Measurements from ENCODE around the gene LOXL4.

The LOXL4 gene

DNA sequence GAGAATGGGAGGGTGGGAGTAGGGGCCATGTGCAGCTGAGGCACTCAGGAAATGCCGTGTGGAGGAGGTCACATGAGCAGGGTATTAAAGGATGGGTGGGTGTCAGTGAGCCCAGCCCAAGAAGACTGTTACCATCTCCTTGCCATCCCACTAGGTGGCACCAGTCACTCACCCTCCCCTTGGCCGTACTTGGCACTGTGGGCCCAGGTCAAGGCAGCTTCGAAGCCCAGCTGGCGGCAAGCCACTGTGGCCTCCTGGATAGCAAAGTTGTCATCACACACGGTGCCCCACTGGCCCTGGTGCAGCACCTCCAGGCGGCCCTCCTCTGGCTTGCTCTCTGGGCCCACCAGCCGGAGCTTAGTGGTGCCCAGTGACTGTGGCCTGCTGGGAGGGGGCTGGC lies 5.4 kb downstream of the LOXL4 start:
- H3K27me3 Mint-ChIP-seq = no peaks in the 10 kb centered on the region
- no peaks in the 10 kb centered on the region for H3K9me3 Mint-ChIP-seq (ENCODE audit: low read depth)
- no peak overlapping the region for H3K27ac Mint-ChIP-seq
- H3K4me1 Mint-ChIP-seq (ENCODE audit: low read depth) = no peaks in the 10 kb centered on the region
- no peak overlapping the region for H3K4me3 Mint-ChIP-seq
- no peaks in the 10 kb centered on the region for H3K36me3 Mint-ChIP-seq

GRCh38 chr10:98261436-98262277 lies 6.3 kb downstream of the LOXL4 start:
- no peak overlapping the region for H3K27ac Mint-ChIP-seq

GRCh38 chr10:98260752-98261151 lies 7.2 kb downstream of the LOXL4 start:
- no peak overlapping the region for H3K27ac Mint-ChIP-seq
- no peaks in the 10 kb centered on the region for H3K4me1 Mint-ChIP-seq (ENCODE audit: low read depth)
- no peaks in the 10 kb centered on the region for H3K9me3 Mint-ChIP-seq (ENCODE audit: low read depth)

More at GRCh38 chr10:98261436-98262277, 6.3 kb downstream of the LOXL4 start:
- no peaks in the 10 kb centered on the region for H3K4me1 Mint-ChIP-seq (ENCODE audit: low read depth)
- H3K27me3 Mint-ChIP-seq = no peaks in the 10 kb centered on the region
- no peaks in the 10 kb centered on the region for H3K9me3 Mint-ChIP-seq (ENCODE audit: low read depth)
- H3K36me3 Mint-ChIP-seq = no peaks in the 10 kb centered on the region
- no peak overlapping the region for H3K4me3 Mint-ChIP-seq

DNA sequence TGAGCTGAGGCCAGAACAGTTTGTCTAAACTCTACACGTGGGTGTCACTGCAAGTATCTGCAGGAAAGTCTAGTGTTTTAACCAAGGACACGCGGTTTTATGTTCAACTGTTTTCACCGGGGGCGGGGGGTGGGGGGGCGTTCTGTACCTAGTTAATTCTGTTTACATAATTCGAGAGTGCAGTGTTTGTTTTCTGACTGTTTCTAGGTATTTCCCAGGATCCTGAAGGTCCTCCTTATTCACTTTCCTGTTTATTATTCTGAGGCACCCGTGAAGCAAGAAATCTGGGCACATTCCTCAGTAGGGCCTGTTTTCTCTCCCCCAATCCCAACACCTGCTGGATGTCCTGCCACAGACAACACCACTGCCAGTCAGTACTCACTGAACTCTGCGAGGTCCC lies 7.6 kb downstream of the LOXL4 start:
- Mint-ChIP-seq H3K4me3 (no peak overlapping the region), H3K27me3 (no peaks in the 10 kb centered on the region), H3K36me3 (peaks cover 3% of the 10 kb centered on the region), H3K27ac (no peak overlapping the region), H3K9me3 (ENCODE audit: low read depth) (no peaks in the 10 kb centered on the region), H3K4me1 (ENCODE audit: low read depth) (no peaks in the 10 kb centered on the region)

More at GRCh38 chr10:98260752-98261151, 7.2 kb downstream of the LOXL4 start:
- H3K36me3 Mint-ChIP-seq = peaks cover 3% of the 10 kb centered on the region
- no peak overlapping the region for H3K4me3 Mint-ChIP-seq
- H3K27me3 Mint-ChIP-seq = no peaks in the 10 kb centered on the region

DNA sequence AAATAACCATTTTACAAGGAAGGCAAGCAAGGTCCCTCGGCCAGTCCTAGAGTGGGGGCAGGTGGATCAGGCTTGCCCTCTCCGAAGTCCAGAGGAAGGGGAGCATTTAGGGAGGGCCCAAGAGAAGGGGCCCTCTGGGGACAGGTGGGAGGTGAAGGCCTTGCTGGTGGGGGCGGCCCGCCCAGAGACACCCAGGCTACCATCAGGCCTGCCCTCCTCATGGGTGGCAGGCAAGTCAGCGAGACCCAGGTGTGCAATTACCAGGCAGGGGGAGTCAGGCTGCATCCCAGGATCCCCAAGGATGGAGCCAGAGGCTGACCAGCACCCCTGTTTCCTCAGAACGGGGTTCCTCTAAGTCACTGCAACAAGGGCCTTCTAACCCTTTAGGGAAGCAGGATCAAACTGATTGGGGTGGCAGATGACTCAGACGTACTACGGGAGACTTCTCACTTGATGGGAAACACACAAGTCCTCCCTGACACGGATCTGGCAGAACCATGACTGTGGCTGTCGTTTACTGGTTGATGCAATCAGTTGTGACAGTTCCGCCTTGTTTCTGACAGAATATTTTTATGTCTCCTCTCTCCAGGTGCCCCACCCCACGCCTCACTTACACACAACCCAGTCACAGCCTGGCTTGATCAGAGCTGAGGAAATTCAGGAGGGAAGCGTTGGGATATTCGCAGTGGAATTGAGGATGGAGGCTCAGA lies 8.2 kb downstream of the LOXL4 start:
- no peaks in the 10 kb centered on the region for H3K9me3 Mint-ChIP-seq (ENCODE audit: low read depth)
- peaks cover 3% of the 10 kb centered on the region for H3K36me3 Mint-ChIP-seq
- no peaks in the 10 kb centered on the region for H3K4me1 Mint-ChIP-seq (ENCODE audit: low read depth)
- no peak overlapping the region for H3K27ac Mint-ChIP-seq
- H3K4me3 Mint-ChIP-seq = no peak overlapping the region
- no peaks in the 10 kb centered on the region for H3K27me3 Mint-ChIP-seq

GRCh38 chr10:98258683-98259454 lies 9.1 kb downstream of the LOXL4 start:
- Mint-ChIP-seq H3K27me3 (no peaks in the 10 kb centered on the region), H3K4me1 (ENCODE audit: low read depth) (no peaks in the 10 kb centered on the region), H3K9me3 (ENCODE audit: low read depth) (no peaks in the 10 kb centered on the region), H3K4me3 (no peak overlapping the region), H3K36me3 (peaks cover 3% of the 10 kb centered on the region), H3K27ac (no peak overlapping the region)

DNA sequence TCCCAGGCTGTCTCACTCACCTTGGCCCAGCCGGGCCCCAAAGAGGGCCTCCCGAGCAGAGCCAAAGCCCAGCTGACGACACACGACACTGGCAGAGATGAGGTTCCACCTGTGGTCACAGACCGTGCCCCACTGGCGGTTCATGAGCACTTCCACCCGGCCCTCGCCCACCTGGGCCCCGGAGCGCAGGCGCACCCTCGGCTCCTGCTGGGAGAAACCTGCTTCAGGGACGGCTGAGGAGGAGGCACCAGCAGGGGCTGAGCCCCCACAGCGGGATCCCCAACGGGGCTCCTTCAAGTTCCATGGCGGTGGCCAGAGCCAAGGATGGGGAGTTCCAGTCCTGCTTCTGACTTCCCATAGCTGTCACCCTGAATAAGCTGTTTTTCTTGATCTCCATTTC lies 10.0 kb downstream of the LOXL4 start:
- H3K27me3 Mint-ChIP-seq = no peaks in the 10 kb centered on the region
- H3K9me3 Mint-ChIP-seq (ENCODE audit: low read depth) = no peaks in the 10 kb centered on the region
- H3K36me3 Mint-ChIP-seq = peaks cover 3% of the 10 kb centered on the region
- H3K27ac Mint-ChIP-seq = no peak overlapping the region
- H3K4me3 Mint-ChIP-seq = no peak overlapping the region
- H3K4me1 Mint-ChIP-seq (ENCODE audit: low read depth) = no peaks in the 10 kb centered on the region

DNA sequence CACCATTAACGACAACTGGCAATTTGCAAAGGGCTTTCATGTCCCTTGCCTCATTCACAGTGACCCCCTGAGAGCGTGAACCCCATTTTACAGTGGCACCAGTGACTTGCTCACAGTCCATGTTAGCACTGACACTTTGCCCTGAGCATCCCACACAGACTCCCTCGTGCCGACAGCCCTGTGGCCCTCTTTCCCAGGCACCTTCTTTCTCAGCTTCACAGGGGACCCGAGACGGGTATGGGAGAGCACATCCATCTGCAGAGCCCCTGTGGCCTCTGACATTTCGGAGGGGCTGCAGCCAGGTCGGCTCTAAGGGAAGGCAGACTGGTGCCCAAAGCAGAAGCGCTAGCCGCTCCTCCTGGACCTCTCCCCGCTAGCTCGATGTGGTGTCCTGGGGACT lies 10.8 kb downstream of the LOXL4 start:
- peaks cover 3% of the 10 kb centered on the region for H3K36me3 Mint-ChIP-seq
- no peaks in the 10 kb centered on the region for H3K4me1 Mint-ChIP-seq (ENCODE audit: low read depth)
- H3K4me3 Mint-ChIP-seq = no peak overlapping the region
- no peak overlapping the region for H3K27ac Mint-ChIP-seq
- H3K27me3 Mint-ChIP-seq = no peaks in the 10 kb centered on the region
- H3K9me3 Mint-ChIP-seq (ENCODE audit: low read depth) = no peaks in the 10 kb centered on the region

GRCh38 chr10:98256692-98257091 lies 11.3 kb downstream of the LOXL4 start:
- Mint-ChIP-seq H3K4me1 (ENCODE audit: low read depth) (no peaks in the 10 kb centered on the region), H3K9me3 (ENCODE audit: low read depth) (no peaks in the 10 kb centered on the region), H3K4me3 (no peak overlapping the region), H3K27me3 (no peaks in the 10 kb centered on the region), H3K36me3 (peaks cover 3% of the 10 kb centered on the region), H3K27ac (no peak overlapping the region)

GRCh38 chr10:98255146-98255877 lies 12.7 kb downstream of the LOXL4 start:
- H3K36me3 Mint-ChIP-seq = peaks cover 5% of the 10 kb centered on the region
- no peak overlapping the region for H3K4me3 Mint-ChIP-seq
- no peak overlapping the region for H3K27ac Mint-ChIP-seq
- no peaks in the 10 kb centered on the region for H3K4me1 Mint-ChIP-seq (ENCODE audit: low read depth)
- H3K9me3 Mint-ChIP-seq (ENCODE audit: low read depth) = no peaks in the 10 kb centered on the region
- H3K27me3 Mint-ChIP-seq = no peaks in the 10 kb centered on the region

DNA sequence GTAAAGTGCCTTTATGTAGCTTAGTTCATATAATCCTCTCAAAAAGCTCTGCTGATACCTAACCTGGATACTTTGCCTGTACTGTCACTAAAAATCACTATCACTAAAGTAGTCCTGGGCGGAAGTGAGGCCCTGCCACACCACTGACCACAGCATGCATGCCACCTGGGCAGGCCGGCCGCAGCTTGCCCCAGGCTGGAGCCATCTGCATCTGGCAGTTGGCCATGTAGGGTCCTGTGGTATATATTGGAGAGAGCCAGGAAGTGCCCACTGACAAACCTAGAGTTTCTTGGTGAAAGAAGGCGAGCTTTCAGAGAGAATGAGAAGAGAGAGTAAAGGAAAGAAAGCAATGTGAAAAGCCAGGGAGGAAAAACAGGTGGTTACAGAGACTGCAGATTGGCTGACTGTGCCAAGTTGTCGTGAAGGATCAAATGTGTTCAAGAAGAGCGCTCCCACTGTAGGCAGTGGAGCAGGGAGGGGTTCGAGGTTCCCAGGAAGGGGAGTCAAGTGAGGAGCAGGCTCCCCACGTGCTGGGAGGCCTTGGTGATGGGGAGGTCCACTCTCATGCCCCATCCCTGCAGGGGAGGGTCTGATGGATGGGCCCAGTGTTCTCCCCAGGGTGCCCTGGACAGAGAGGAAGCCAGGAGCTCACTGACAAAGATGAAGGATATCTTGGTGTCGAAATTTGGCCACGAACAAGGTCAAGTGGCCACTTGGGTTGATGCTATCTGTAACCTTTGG lies 13.6 kb downstream of the LOXL4 start:
- H3K36me3 Mint-ChIP-seq = peaks cover 10% of the 10 kb centered on the region
- H3K27ac Mint-ChIP-seq = peak overlapping the region; percentile 3
- H3K27me3 Mint-ChIP-seq = no peaks in the 10 kb centered on the region
- H3K4me3 Mint-ChIP-seq = no peak overlapping the region
- H3K4me1 Mint-ChIP-seq (ENCODE audit: low read depth) = no peaks in the 10 kb centered on the region
- no peaks in the 10 kb centered on the region for H3K9me3 Mint-ChIP-seq (ENCODE audit: low read depth)

GRCh38 chr10:98253499-98253898 lies 14.5 kb downstream of the LOXL4 start:
- no peaks in the 10 kb centered on the region for H3K9me3 Mint-ChIP-seq (ENCODE audit: low read depth)
- H3K36me3 Mint-ChIP-seq = peaks cover 10% of the 10 kb centered on the region
- H3K4me3 Mint-ChIP-seq = no peak overlapping the region
- H3K4me1 Mint-ChIP-seq (ENCODE audit: low read depth) = no peaks in the 10 kb centered on the region
- H3K27me3 Mint-ChIP-seq = no peaks in the 10 kb centered on the region
- H3K27ac Mint-ChIP-seq = no peak overlapping the region

DNA sequence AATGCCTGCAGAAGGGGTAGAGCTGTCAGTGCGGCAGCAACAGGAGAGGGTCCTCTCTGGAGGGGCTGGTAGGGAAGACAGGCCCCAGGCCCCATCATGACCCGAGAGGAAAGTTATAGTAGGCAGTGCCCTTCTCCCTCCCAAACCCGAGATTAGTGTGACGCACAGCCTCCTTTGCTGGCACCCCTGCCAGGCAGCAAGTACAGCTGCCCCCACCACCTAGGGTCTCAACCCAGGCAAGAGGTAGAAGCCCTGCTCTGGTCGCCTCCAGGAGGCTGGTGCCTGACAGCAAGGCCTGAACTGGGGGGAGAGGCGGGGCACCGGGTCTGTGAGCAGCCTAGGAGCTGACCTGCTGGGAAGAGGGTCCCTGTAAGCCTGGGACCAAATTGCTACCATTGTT lies 15.5 kb downstream of the LOXL4 start:
- Mint-ChIP-seq H3K27me3 (no peaks in the 10 kb centered on the region), H3K27ac (no peak overlapping the region), H3K9me3 (ENCODE audit: low read depth) (no peaks in the 10 kb centered on the region), H3K4me1 (ENCODE audit: low read depth) (no peaks in the 10 kb centered on the region), H3K4me3 (no peak overlapping the region), H3K36me3 (peaks cover 10% of the 10 kb centered on the region)

- H3K4me1 Mint-ChIP-seq (ENCODE audit: low read depth) = peaks cover 7% of the 10 kb centered on the region
- no peaks in the 10 kb centered on the region for H3K27me3 Mint-ChIP-seq
- no peak overlapping the region for H3K4me3 Mint-ChIP-seq
- H3K27ac Mint-ChIP-seq = no peak overlapping the region
- H3K36me3 Mint-ChIP-seq = peaks cover 10% of the 10 kb centered on the region
- no peaks in the 10 kb centered on the region for H3K9me3 Mint-ChIP-seq (ENCODE audit: low read depth)
Measured at GRCh38 chr10:98251399-98251798, 16.6 kb downstream of the LOXL4 start.

Data from activated naive CD8-positive, alpha-beta T cell (primary cell).